Thyroid gland (tissue), 4 donors: ENCODE data around the gene PIK3C2B.

Experiments used
- POLR2A ChIP-seq, 2 donors: fragments of 450-650 bp; IDR thresholded peaks; one replicate each; pipeline ENCODE4 v1.6.1; 2017; ENCODE audit warnings: antibody characterized with exemption in 2 of 2, mild to moderate bottlenecking in 2 of 2, moderate library complexity in 1 of 2
- TF ChIP-seq, protein P1 (sequence below), 6 experiments: fragments of 200-600 bp in 3 of 6; fragments of 450-650 bp in 3 of 6; sonication (generic) in 3 of 6; IDR thresholded peaks; one replicate each; pipeline ENCODE4 v1.5.1; 2016 to 2019; ENCODE audit warnings: antibody characterized with exemption in 6 of 6, mild to moderate bottlenecking in 2 of 6, inconsistent platforms in 1 of 6, moderate library complexity in 1 of 6

- TF ChIP-seq, protein P1, sequence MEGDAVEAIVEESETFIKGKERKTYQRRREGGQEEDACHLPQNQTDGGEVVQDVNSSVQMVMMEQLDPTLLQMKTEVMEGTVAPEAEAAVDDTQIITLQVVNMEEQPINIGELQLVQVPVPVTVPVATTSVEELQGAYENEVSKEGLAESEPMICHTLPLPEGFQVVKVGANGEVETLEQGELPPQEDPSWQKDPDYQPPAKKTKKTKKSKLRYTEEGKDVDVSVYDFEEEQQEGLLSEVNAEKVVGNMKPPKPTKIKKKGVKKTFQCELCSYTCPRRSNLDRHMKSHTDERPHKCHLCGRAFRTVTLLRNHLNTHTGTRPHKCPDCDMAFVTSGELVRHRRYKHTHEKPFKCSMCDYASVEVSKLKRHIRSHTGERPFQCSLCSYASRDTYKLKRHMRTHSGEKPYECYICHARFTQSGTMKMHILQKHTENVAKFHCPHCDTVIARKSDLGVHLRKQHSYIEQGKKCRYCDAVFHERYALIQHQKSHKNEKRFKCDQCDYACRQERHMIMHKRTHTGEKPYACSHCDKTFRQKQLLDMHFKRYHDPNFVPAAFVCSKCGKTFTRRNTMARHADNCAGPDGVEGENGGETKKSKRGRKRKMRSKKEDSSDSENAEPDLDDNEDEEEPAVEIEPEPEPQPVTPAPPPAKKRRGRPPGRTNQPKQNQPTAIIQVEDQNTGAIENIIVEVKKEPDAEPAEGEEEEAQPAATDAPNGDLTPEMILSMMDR (IDR thresholded peaks at IDR 0.05) = no peak
- no peak for TF ChIP-seq POLR2A (IDR thresholded peaks at IDR 0.05)
Measured at GRCh38 chr1:204528241-204528640, 33.6 kb upstream of the PIK3C2B start.
